T-helper 2 cell (primary cell): ENCODE results near the gene ATF3.

Experiments used
- DNase-seq, 5 experiments: peaks; one replicate each; pipeline versions ENCODE4 v3.0.0 to v3.0.0-alpha.2; 2012 to 2022

Gene ATF3

GRCh38 chr1:212587016-212587887 is 21.3 kb upstream of the ATF3 start:
- DNase-seq: no peak

GRCh38 chr1:212587888-212588510 is 20.6 kb upstream of the ATF3 start:
- DNase-seq: no peak

- DNase-seq: no peak
Measured at GRCh38 chr1:212589446-212589845, 19.1 kb upstream of the ATF3 start.

DNA sequence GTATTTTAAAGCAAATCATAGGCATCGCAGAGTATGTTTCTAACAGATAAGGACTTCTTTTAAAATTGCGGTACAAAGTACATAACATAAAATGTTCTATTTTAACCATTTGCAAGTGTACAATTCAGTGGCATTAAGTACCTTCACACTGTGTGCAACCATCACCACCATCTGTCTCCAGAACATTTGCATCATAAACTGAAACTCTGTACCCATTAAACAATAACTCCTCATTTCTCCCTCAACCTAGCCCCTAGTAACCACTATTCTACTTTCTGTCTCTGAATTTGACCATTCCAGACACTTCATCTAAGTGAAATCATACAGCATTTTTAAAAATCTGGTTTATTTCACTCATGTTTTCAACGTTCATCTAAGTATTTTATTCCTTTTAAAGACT is 16.6 kb upstream of the ATF3 start:
- no peak for DNase-seq

GRCh38 chr1:212593821-212594251 is 14.7 kb upstream of the ATF3 start:
- DNase-seq: no peak

- DNase-seq: no peak
Measured at GRCh38 chr1:212594640-212595039, 13.9 kb upstream of the ATF3 start.

DNA sequence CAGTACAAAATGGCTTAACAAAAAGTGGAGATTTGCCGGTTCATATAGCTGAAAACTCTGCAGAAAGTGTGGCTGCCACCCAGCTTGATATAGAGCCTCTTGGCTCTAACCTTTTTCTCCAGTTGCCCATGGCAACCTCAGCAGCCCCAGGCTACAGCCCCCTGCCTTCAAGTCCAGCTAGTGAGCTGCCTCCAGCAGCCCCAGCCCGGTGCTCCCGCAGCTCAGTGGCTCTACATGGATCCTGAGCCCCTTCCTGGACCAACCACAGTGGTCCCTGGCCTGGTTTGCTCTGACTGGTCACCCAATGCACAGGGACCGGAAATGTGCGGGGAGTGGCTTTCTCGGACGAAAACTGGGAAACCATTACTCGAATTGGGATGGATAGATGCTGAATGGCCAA is 13.3 kb upstream of the ATF3 start:
- DNase-seq: no peak

- DNase-seq: peak in 2 of 5 experiments; percentile 47 to 93
Measured at GRCh38 chr1:212595787-212596714, 12.5 kb upstream of the ATF3 start.

- DNase-seq: no peak
Measured at GRCh38 chr1:212596798-212597197, 11.8 kb upstream of the ATF3 start.

- DNase-seq: no peak
Measured at GRCh38 chr1:212597487-212597886, 11.1 kb upstream of the ATF3 start.

- DNase-seq: no peak
Measured at GRCh38 chr1:212600071-212600915, 8.3 kb upstream of the ATF3 start.

DNA sequence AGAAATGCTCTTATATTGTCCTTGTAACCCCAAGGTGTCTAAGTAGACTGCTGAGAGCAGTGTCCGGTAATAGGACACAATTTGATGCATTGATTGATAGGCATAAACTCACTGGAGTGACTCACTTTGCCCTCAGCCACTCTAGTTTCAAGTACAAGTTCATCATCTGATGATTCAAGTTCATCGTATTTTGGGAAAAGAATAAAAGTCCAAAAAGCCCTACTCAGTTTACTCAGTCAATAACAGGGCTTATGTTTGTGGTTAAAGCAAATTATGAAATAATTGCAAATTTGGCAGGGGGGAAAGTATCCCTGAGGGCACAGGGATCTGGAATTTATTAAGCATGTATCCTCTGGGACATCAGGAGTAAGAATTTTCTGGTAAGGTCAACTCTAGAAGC is 7.6 kb upstream of the ATF3 start:
- no peak for DNase-seq

- DNase-seq: no peak
Measured at GRCh38 chr1:212601524-212601923, 7.0 kb upstream of the ATF3 start.

DNA sequence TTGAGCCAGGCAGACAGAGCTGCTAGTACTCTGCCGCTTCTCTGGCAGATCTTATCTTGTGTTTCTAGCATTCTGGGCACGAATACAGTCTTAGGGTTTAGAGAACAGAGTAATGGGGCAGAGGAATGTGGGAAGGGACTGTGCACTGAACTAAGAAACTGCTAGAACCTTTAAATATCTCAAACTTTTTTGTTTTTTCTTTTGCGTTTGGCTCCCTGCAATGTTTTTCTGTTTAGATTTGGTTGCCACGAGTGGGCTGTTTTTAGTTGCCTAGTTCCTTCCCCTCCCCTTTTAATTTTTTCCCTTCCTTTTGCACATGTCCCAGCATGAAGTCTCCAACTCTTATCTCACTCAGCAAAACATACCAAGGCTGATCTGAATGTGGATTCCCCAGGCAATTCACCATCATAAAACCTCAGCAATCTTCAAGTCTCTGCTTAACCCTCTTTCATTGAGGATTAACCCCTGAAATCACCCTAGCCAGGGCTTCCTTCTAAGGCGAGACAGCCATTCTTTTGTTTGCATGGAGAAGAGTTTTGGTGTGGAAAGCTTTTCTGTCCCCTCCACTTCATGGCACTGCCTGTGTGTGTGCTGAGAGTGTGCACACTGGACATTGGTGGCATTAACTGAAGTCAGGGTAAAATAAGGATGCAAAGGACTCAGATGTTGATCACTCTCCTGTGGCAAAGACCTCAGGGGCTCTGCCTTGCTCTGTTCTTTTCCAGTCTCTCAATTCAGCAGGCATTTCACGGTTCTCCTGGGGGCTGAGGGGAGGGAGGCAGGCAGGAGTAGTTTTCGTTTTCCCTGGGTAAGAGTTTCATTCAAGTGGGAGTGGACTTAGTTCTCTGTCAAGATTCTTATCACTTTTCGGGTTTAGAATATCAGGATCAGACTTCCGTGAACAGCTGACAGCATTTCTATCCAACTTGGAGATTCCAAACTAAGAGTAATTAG is 2.8 kb upstream of the ATF3 start:
- peak in 1 of 5 experiments; percentile 45 for DNase-seq

GRCh38 chr1:212606395-212607205 is 2.0 kb upstream of the ATF3 start:
- peak; percentile 23 to 54 (median 36) for DNase-seq

- DNase-seq: no peak
Measured at GRCh38 chr1:212607206-212607912, 1.2 kb upstream of the ATF3 start.

DNA sequence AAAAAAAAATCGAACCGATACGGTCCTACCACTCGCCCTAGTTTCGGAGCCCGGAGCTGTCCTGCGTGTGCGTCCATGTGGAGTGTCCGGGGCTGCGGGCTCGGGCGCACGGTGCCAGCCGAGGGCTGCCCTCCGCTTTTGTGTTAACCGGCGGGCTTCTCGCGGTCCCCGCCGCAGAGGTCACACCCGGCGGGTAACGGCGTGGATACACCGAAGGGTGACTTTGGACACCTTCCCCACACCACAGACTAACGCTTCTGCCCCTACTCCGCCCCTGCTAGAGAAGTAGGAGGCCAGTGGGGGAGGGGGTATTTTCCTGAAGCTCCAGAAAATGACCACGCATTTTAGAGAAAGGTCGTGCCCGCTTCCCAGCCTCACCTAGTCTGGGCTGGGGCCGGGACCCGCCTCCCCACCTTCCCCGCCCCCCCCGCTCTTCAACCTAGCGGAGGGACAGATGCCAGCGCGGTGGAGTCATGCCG is 609 bp upstream of the ATF3 start:
- no peak for DNase-seq

DNA sequence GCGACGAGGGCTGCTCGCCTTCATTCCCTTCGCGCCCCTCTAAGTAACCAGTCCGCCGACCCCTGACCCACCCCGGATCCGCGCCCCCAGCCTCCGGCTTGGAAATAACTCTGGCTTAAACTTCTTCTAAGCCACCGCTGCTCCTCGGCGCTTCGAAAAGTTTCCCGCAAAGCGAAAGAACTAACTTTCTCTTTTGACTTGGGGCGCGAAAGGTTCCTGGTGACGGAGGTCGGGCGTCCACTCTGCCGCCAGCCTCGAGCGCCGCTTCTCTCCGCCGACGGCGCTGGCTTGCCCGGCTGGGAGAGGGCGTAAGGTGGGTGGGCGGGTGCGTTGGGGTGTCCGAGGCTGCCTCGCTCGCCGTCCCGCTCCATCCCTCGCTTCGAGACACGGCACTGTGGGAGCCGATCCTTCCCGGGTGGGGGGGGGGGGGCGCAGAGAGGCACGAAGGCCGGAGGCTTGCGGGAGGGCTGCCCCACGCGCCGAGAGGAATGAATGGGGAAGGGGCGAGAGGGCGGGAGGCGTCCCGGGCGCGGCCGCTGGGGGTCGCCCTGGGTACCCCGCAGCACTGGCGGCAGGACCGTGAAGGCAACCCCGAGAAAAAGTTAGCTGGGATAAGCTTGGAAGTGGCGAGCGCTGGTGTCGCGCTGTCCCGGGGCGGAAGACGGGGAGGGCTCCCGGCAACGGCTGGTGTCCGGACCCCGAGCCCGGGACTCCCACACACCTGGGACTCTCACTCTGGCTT is 569 bp downstream of the ATF3 start:
- peak in 4 of 5 experiments; percentile 16 to 72 (median 32) for DNase-seq
